A673 (cell line): ENCODE results near the gene DAB1.

Source experiments
- CTCF ChIP-seq: fragments of 300-800, 200-600 bp; sonication (generic); conservative IDR thresholded peaks from 2 replicates; pipeline ENCODE4 v1.5.1; 2017; ENCODE audit warnings: low read depth, mild to moderate bottlenecking, antibody characterized with exemption, low read length, moderate library complexity, mixed read lengths
- EZH2 ChIP-seq: fragments of 200-600 bp; sonication (generic); IDR thresholded peaks from 2 replicates; pipeline ENCODE4 v1.6.1; 2017; ENCODE audit warnings: borderline replicate concordance, low read depth, mild to moderate bottlenecking, mixed read lengths, antibody characterized with exemption, low read length; ENCODE audit not compliant: poor library complexity, severe bottlenecking

GRCh38 chr1:57464756-57465155 lies 40.9 kb upstream of the DAB1 start:
- no peak for TF ChIP-seq CTCF
- no peak for TF ChIP-seq EZH2
